GM21723 (cell line): ENCODE measurements around the gene PPP1R13B.
"Not testable (repeated sequence)": the region's sequence is repeated elsewhere in the genome, so short reads cannot be mapped to it uniquely, and the experiment has no call there.

Source experiments
- ATAC-seq: cut with Tn5 transposase; IDR thresholded peaks from one replicate; pipeline ENCODE4 v1.9.1; 2021; ENCODE audit warnings: mild to moderate bottlenecking, moderate library complexity; ENCODE audit not compliant: unreplicated experiment

Gene PPP1R13B

GRCh38 chr14:103847451-103848174, at the start of gene PPP1R13B:
PPP1R13B (minus strand) TSS chr14:103847575; CDS start chr14:103847307, 268 bp downstream.
- ATAC-seq: peak; percentile 90

GRCh38 chr14:103896578-103896977, 49.2 kb upstream of the PPP1R13B start:
- no peak for ATAC-seq

- no peak for ATAC-seq
Observed at GRCh38 chr14:103894723-103895059, 47.3 kb upstream of the PPP1R13B start.

DNA sequence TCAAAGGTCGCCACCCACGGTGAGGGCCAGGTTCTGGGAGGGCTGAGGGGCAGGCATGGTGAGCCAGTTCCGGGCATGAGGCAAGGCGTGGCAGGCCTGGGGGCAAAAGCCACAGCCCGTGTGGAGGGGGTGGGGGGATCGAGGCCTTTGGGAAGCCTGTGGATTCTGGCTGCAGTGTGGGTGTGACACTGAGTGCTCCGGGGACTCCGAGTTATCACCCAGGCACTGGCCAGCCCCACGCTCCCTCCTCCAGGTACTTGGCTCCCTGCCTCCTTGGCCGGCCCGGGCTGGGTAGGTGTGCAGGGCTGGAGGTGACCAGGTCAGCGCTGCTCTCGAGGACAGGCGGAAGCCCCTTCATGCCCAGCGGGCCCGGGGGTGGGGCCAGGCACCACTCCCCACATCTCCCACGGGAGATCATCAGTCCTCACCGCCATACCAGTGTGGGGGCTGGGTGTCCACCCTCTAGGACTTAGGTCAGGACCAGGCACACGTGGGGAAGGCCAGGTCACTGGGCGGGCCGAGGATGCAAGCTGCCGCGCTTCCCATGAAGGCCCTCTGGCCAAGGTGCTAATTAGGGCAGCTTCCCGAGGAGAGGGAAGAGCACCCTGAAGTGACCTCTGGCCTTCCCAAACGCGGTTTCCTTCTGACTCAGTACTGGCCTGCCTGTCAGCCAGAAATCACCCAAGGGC, 46.8 kb upstream of the PPP1R13B start:
- ATAC-seq: no peak

DNA sequence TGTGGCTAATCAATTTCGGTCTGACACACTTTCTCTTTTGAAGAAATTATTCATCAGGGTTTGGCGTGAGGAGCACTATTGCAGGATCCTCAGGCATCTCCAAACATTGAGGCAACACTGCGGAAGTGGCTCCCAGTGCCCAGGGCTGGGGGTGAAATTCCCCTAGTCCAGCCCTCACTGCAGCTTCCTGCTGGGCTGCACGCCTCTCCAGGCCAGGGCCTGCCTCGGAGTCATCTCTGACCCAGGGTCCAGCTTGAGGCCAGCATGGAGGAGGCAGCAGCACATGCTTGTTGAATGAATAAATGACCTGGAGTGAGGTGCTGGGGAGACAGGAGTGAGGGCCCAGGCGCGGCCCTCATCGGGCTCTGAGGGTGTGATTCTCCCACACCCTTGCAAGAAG, 44.9 kb upstream of the PPP1R13B start:
- ATAC-seq: no peak

- no peak for ATAC-seq
Observed at GRCh38 chr14:103891667-103892215, 44.4 kb upstream of the PPP1R13B start.

GRCh38 chr14:103890821-103891666, 43.7 kb upstream of the PPP1R13B start:
- no peak for ATAC-seq

GRCh38 chr14:103890052-103890371, 42.6 kb upstream of the PPP1R13B start:
- ATAC-seq: no peak

DNA sequence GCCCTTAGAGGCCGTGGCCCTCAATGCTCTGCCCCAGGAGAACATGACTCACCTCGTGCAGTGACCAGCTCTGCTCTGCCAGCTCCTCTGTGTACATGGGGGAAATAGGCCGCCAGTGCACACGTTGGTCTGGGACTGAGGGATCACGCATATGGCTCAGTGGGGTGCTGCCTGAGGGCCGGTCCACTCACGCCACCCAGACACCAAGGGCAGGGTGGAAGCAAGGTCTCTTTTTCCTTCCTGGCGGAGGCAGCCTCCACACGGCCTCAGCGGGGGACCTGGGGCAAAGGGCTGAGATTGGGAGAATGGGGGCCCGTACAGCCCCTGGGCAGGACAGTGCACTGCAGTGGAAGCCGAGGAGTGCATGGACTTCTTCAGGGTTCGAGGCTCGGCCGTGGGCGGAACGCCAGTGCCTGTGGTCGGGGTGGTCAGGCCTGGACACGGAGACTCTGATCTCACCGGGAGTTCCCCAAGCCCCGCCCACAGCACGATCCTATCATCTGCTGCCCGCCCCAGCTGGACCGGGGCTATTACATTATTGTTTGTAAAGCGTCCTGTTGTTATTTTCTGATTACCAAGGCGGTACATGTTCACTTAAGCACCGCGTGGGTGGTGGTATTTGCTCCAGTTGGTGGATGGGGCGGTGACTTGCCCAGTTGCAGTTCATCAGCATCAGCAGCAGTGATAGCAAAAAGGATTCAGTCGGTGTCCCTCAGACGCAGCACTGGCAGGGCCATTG, 42.1 kb upstream of the PPP1R13B start:
- ATAC-seq: no peak

DNA sequence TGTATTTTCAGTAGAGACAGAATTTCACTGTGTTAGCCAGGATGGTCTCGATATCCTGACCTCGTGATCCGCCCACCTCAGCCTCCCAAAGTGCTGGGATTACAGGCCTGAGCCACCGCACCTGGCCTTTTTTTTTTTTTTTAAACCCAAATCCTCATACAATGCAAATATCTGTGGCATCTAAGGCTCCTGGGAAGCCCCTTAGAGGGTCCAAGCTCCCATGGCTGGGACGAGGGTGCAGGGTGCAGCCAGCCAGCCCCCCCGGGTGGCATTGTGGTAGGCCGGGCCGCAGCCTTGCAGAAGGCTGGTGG, 41.6 kb upstream of the PPP1R13B start:
- not testable (repeated sequence) for ATAC-seq

DNA sequence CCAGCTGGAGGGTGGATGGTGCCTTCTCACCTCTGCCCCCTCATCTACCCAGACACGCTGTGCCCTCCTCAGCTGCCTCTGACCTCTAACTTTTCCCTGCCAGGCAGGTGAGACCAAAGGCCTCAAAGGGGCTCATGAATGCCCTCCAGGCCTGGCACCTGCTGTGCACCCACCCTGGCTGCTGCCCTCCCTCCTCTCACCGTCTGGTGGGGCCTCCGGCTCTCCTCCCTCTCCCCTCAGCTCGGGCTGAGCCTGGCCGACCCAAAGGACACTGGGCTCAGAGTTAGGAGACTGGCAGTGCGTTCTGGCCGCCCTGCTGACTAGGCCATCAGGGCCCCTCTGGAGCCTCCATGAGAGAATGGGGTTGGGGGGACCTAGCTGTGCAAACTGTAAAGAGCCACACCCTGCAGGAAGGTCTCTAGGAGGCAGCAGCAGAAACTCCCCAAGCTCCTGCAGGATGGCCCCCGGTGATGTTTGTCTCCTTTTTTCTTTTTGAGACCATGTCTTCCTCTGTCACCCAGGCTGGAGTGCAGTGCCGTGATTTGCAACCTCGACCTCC, 40.3 kb upstream of the PPP1R13B start:
- no peak for ATAC-seq

DNA sequence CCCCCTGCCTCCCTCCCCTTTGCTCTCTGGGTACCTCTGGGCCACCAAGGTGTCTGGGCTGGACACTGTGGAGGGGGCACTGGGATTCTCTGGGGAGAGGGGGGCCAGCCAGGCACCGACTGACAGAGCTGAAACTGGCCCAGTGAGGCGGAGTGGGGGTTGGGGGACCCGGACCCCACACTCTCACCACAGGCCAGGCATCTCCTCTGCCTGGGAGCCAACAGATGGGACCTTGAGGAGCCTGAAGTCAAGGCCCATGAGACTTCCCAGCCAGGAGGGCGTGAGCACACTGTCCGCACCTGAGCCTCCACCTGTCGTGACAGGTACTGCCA, 39.8 kb upstream of the PPP1R13B start:
- ATAC-seq: no peak

DNA sequence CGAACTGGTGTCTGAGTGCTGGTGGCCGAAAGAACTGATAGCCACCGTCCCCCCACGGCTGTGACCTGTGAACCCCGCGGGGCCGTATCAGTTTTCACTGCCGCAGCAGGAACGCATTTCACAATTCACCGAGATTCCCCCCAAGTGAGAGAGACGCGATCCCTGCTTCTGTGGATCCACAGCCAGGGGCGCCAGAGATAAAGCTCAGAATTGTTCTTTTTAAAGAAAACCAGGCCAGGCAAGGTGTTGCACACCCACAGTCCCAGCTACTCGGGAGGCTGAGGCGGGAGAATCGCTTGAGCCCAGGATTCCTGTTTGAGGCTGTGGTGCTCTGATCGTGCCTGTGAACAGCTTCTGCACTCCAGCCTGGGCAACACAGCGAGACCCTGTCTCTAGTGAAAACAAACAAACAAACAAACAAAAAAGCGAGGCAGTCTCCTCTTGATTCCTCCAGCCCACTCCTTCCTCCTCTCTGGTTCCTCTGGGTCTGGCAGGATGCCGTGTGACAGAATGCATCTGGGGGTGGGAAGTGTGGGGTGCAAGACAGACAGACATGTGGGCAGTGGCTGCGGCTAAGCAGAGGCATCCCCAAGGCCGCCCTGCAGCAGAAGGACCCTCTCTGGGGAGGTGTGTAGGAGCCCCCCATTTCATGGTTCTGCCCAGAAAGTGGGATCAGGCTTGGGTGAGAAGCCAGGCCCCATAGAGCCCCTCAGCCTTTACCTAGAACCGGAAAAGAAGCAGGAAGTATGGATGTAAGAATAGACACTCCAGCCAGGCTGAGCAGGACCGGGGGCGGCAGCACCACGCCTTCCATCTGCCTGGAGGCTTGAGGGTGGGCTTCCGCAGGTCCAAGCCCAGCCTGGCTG, 39.2 kb upstream of the PPP1R13B start:
- ATAC-seq: no peak

DNA sequence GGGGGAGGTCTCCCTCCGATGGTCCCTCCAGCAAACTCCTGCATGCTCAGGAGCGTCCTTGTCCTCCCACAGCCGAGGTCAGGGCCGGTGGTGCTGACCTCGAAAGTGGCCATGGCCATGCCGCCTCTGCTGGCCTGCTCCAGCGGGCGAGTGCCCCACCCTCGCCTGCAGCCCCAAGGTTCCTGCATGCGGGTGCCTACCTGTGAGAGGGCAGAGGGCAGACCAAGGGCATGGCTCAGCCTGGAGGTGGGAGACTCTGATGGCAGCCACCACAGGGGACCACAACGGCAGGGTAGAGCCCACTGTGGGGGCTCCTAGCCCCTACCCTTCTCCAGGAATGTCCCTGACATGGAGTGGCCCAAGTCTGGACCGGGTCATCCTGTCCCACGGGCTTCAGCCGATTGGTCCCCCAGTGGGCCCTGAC, 38.1 kb upstream of the PPP1R13B start:
- no peak for ATAC-seq

GRCh38 chr14:103884854-103885253, 37.5 kb upstream of the PPP1R13B start:
- ATAC-seq: no peak

- ATAC-seq: no peak
Observed at GRCh38 chr14:103883263-103883523, 35.8 kb upstream of the PPP1R13B start.

DNA sequence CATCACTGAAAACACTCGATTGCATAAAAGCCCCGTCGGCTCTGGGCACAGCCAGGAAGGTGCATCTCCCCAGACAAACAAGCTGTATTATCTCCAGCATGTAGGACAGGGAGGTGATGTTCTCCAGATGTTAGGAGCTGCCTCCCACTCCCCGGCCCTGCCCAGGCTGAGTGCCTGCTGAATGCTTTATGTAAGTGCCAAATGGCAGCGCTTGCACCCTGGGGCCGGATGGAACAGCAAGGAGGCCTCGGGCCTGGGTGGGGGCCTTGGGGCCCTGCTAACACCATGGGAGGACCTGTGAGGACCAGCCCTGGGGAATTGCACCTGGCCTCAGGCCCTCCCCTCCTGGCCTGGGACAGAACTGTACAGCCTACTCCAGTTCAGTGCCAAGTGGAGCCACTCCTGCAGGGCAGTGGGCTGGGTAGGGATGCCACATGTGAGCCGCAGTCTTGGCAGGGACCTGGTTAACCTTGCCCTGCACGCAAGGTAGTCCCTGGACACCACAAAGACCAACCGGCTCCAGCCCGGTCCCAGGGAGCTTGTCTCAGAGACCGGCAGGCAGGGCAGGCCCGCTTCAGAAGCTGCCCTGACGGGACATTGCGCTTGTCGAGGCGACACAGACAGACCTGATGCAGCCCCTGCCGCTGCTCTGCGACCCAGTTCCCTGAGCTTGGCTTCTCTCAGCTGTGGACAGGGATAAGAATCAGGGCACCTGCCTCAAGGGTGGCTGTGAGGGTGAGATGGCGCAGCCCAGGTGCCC, 35.3 kb upstream of the PPP1R13B start:
- no peak for ATAC-seq

- ATAC-seq: no peak
Observed at GRCh38 chr14:103881268-103882201, 34.2 kb upstream of the PPP1R13B start.
